ENCODE results near the gene DOHH.

- TF ChIP-seq POLR2A (IDR thresholded peaks at IDR 0.05) (no peak), CTCF (IDR thresholded peaks at IDR 0.05) (no peak)
Measured at GRCh38 chr19:3492131-3492839, 8.2 kb downstream of the DOHH start.
